CD4-positive, alpha-beta T cell treated with Interleukin-4 for 4 hours (primary cell): ENCODE results near the gene LHX4.
"Not testable (repeated sequence)": the region's sequence is repeated elsewhere in the genome, so short reads cannot be mapped to it uniquely, and the experiment has no call there.

Source experiments
- DNase-seq: peaks from one replicate; pipeline ENCODE4 v3.0.0-alpha.2; 2020

LHX4 gene

DNA sequence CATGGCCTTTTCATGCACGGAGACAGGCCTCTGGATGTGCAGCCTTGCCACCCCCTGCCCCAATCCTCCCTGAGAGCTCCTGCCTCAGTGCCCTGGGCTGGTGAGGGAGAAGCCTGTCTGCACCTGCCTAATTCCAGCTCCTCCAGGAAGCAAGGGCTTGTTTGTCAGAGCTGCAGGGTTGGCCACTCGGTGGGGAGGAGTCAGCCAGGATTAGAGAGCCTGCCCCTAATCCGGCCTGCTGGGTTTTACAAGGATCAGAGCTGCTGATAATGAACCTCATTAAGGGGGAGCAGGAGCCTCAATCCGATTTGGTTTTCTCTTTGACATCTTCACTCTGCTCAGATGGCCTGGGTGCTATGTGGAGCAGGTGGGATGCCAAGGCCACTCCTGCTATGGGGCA is 31.9 kb upstream of the LHX4 start:
- DNase-seq: no peak

- no peak for DNase-seq
Observed at GRCh38 chr1:180198611-180199010, 31.5 kb upstream of the LHX4 start.

- DNase-seq: no peak
Observed at GRCh38 chr1:180199018-180199417, 31.0 kb upstream of the LHX4 start.

DNA sequence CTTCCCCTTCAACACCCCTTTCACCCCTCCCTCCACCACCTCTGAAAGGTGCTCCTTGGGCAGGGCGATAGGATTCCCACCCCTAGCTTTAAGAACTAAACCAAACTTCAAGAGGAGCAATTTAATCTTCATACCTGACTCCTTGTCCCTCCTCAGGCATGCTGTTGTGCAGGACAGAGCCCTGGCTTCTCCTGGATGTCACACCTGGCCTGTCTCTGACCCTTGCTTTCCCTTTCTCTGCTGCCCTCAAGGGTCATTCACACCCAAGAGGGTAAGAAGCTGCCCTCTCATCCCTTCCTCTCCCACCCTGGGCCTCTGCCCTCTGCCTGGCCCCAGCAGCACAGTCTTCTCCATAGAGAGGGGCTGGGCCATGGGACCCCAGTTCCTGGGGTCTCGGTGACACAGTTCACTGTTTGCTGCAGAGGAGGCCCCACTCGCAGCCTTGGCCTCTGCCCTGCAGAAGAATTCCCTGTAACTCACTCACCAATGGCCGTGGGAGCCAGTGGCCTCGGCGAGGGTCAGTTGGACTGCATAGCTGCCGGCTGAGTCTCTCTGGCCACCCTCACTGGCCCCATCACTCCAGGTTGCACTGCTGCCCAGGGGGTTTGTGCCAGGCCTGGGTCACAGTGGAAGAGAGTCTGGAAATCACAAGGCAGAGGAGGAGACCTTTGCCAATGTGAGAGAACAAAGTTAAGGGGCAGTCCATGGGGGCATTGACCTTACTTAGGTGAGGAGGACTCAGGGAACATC is 28.4 kb upstream of the LHX4 start:
- no peak for DNase-seq

GRCh38 chr1:180202588-180202987 is 27.5 kb upstream of the LHX4 start:
- not testable (repeated sequence) for DNase-seq

GRCh38 chr1:180204231-180204630 is 25.8 kb upstream of the LHX4 start:
- DNase-seq: no peak

DNA sequence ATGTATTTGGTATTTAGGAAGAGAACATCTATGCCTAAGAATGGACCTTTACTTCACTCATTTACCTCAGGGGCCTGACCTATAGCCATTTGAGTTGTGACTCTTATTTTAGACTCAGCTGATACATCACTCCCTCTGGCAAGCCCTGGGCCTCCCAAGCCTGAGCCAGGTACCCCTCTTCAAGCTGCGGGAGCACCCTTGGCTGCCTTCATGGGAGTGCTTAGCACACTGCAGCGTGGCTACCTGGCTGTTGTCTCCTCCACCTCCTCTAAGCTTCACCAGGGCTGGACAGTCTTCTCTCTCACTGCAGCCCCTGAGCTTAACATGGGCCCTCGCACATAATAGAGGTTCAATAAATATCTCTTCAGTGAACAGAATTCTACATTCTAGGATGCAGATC is 23.5 kb upstream of the LHX4 start:
- DNase-seq: no peak

- DNase-seq: no peak
Observed at GRCh38 chr1:180208264-180208663, 21.8 kb upstream of the LHX4 start.

DNA sequence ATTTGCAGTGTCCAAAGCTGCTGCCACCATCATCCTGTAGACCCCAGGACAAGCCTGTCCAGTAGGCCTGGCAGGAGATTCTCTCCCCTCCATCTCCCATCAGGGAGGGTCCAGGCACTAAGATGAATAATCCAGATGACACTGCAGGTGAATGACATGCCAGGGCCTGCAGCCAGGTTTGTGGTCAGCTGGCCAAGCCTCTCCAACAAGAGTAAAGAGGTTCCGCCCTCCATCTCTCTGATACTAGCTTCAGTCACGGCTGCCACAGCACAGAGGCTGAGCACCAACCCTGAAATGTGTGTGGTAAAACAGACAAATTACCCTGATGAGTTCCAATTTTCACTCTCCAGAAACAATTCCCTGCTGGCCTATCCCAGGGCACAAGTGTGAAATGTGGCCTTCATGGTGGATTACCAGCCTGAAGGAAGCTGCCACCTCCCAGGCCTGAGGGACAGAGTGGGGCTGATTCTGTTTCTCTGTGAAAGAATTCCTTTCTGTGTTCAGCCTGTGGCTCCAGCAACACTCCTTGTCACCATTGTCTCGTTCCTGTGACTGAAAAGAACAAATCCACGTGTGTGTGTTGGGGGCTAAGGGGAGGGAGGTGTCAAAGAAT is 19.9 kb upstream of the LHX4 start:
- no peak for DNase-seq

GRCh38 chr1:180211156-180211859 is 18.8 kb upstream of the LHX4 start:
- no peak for DNase-seq

- DNase-seq: no peak
Observed at GRCh38 chr1:180211860-180212229, 18.2 kb upstream of the LHX4 start.

- peak; percentile 22 for DNase-seq
Observed at GRCh38 chr1:180213401-180214170, 16.5 kb upstream of the LHX4 start.

- DNase-seq: no peak
Observed at GRCh38 chr1:180215856-180216625, 14.0 kb upstream of the LHX4 start.

DNA sequence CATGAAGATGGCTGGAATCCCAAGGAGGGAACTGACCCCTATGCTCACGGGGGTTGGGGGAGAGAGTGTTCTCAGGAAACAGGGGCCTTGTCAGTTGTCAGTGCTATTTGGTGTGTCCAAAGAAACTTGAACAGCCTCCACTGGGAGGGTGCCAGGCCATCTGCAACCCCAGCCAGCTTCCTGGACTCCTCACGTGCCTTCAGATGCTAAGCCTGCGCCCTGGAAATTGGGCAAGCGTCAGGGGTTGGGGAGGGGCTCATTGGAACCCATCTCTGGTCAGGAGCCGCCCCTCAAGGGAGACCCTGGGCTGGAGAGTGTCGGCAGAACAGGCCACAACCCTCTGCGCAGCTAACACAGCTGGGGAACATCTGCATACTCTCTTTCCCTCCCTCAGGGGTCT is 13.1 kb upstream of the LHX4 start:
- no peak for DNase-seq

GRCh38 chr1:180218806-180219765 is 11.0 kb upstream of the LHX4 start:
- DNase-seq: no peak

GRCh38 chr1:180219776-180220175 is 10.3 kb upstream of the LHX4 start:
- DNase-seq: no peak

GRCh38 chr1:180221462-180221861 is 8.6 kb upstream of the LHX4 start:
- no peak for DNase-seq

GRCh38 chr1:180224902-180225301 is 5.2 kb upstream of the LHX4 start:
- DNase-seq: no peak

- DNase-seq: no peak
Observed at GRCh38 chr1:180225403-180225802, 4.7 kb upstream of the LHX4 start.

DNA sequence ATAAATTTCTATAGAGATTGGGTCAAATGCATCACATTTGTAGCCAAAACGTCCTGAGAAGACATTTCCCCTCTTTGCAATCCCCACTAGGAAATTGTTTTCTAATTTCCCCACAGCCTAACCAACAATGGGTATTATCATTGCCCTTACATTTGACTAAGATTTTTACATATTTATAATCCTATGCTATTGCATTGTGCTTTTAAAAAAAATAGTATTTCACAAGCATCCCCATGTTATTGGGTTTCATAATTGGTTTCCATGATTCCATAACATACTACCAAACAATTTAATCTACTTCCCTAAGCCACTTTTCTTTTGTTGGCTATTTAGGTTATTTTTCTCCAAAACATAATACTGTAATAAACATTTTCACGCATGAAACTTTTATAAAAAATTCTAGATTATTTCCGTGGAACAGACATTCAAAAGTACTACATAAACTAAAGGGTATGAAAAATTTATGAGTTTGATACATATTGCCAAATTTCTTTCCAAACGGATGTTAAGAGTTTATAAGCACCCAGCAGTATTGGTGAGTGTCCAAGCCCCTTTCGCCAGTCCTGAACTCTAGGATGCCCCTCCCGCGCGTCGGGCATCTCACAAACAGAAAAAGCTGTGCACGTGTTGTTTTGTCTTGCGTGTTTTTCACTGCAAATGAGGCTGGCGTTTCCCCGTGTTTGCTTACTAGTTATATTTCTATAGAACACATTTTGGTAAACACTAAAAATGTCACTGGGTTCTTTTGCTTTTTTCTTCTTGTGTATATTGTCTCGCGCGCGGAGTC is 2.0 kb upstream of the LHX4 start:
- DNase-seq: no peak
